ENCODE data around the gene PTPN18. TPM values are rescaled to one million over a fixed set of nuclear protein-coding genes. Genes with fewer than 3 reads are reported as not detected.

The PTPN18 gene
- total and polyA plus RNA-seq, 2 of the 4 experiments (the other 2 are of a cell fraction) = 9.7 to 15.5 TPM

DNA sequence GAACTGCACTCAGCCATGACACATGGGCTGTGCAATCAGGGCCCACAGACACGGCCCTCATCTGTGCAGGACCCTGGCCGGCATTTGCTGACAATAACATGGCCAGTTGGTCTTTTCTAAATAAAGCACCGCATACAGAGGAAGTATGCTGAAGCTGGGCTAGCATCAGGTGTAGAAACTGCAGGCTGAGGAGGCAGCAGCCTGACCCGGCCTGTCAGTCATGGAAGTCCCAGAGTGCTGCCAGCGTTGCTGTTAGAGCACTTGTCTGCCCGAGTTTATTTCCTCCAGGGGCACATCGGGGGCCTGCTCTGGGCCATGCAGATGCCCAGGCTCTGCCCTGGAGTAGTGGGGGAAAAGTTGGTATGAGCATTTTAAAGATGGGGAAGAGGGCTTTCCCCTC is 4.1 kb upstream of the PTPN18 start:
- POLR2A ChIA-PET (ENCODE audit: unreplicated experiment) = no interaction called here
- no TSS peak for BruUV-seq (replicated peaks)
- 0 out of 2 replicates have a peak, but pooled peaks cover 10% of the 10 kb centered on the region for H3K9me1 ChIP-seq (ENCODE audit: insufficient read depth, low read length)
- H4K8ac ChIP-seq (ENCODE audit: low read depth in 2 of 2, low read length in 2 of 2) = no peak overlapping the region
- peaks cover 4% of the 10 kb centered on the region; the same call in 1 of the 2 replicates for H4K20me1 ChIP-seq (ENCODE audit: insufficient read depth, low read length)
- no peak overlapping the region for H3K56ac ChIP-seq (ENCODE audit: extremely low read depth, insufficient read depth, low read length)
- no peak overlapping the region for H4K5ac ChIP-seq (ENCODE audit: low read depth, low read length)
- peaks cover 11% of the 10 kb centered on the region for H3K36me3 ChIP-seq (ENCODE audit: control insufficient read depth, insufficient read depth, low read length)
- in situ Hi-C loops (cut with MboI; ENCODE audit: low sequenced_read_pairs) (loop anchor here (25.0 kb wide), 1 partner anchor 761 kb away; the partner anchor contains the start of gene PLEKHB2), dilution Hi-C loops (cut with HindIII; ENCODE audit: low sequenced_read_pairs, unreplicated experiment) (no loop called here), intact Hi-C loops (cut with micrococcal nuclease) (no loop called here)
- no peak overlapping the region for H2BK120ac ChIP-seq (ENCODE audit: low read depth, low read length)
- no peak overlapping the region for H3K14ac ChIP-seq (replicated peaks; ENCODE audit: low read depth, low read length)
- H3K79me1 ChIP-seq (ENCODE audit: low read depth in 1 of 2, low read length in 2 of 2) = peaks cover 8 to 24% of the 10 kb centered on the region in 2 experiments; a peak in 3 of 4 replicates
- no peak overlapping the region for H3K23ac ChIP-seq (ENCODE audit: low read depth, low read length)
- CTCF ChIA-PET = no interaction called here
- H2AFZ ChIP-seq (replicated peaks; ENCODE audit: low read length, poor library complexity) = no peak overlapping the region
- H3K9me3 ChIP-seq (ENCODE audit: control insufficient read depth, insufficient read depth, low read length) = no peaks in the 10 kb centered on the region
- no peak overlapping the region for H2AK5ac ChIP-seq (ENCODE audit: low read depth, low read length)
- no peak overlapping the region for H2BK15ac ChIP-seq (ENCODE audit: low read depth, low read length)
- H3K4me2 ChIP-seq (ENCODE audit: low read depth, low read length) = no peak overlapping the region
- TF ChIP-seq CHD1 (IDR thresholded peaks at IDR 0.05; ENCODE audit: low read depth, low read length) (no peak), CEBPB (IDR thresholded peaks at IDR 0.05; ENCODE audit: low read depth, low read length) (no peak), SMC3 (IDR thresholded peaks at IDR 0.05; ENCODE audit: low read depth, low read length) (no peak), MAZ (IDR thresholded peaks at IDR 0.05; ENCODE audit: borderline replicate concordance, low read depth, low read length) (no peak), RFX5 (IDR thresholded peaks at IDR 0.05; ENCODE audit: low read depth, low read length) (no peak), CTCF (conservative IDR thresholded peaks at IDR 0.05; ENCODE audit: low read depth, low read length) (no peak), POLR2A (IDR thresholded peaks at IDR 0.05; ENCODE audit: low read depth, low read length) (no peak), RAD21 (IDR thresholded peaks at IDR 0.05; ENCODE audit: low read length) (no peak), ELK1 (IDR thresholded peaks at IDR 0.05; ENCODE audit: borderline replicate concordance, low read depth, low read length) (no peak), RCOR1 (IDR thresholded peaks at IDR 0.05; ENCODE audit: insufficient replicate concordance, low read length) (no peak), MXI1 (IDR thresholded peaks at IDR 0.05; ENCODE audit: borderline replicate concordance, low read depth, low read length) (no peak), FOS (IDR thresholded peaks at IDR 0.05; ENCODE audit: low read depth, low read length) (no peak), BHLHE40 (IDR thresholded peaks at IDR 0.05; ENCODE audit: low read depth, low read length) (no peak), NFE2L2 (IDR thresholded peaks at IDR 0.05; ENCODE audit: low read depth, low read length) (no peak)
- TF ChIP-seq, protein P1, sequence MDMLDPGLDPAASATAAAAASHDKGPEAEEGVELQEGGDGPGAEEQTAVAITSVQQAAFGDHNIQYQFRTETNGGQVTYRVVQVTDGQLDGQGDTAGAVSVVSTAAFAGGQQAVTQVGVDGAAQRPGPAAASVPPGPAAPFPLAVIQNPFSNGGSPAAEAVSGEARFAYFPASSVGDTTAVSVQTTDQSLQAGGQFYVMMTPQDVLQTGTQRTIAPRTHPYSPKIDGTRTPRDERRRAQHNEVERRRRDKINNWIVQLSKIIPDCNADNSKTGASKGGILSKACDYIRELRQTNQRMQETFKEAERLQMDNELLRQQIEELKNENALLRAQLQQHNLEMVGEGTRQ (IDR thresholded peaks at IDR 0.05; ENCODE audit: low read depth, low read length) = no peak
- WGBS, 2 experiments (ENCODE audit: extremely low coverage in 2 of 2, insufficient read length in 1 of 2) = 80% methylated on average over 2 of the region's 7 CpGs; no CpG with 5 or more reads in 1 of the 2 experiments
- H2BK20ac ChIP-seq (ENCODE audit: low read depth, low read length) = no peak overlapping the region
- no peak overlapping the region for H2AK9ac ChIP-seq (replicated peaks; ENCODE audit: low read depth, low read length, poor library complexity)
- H3K27ac ChIP-seq (ENCODE audit: insufficient read depth, low read length) = no peak overlapping the region
- ATAC-seq (ENCODE audit: low read depth) (no peak), DNase-seq (no peak)
- H3K27me3 ChIP-seq (ENCODE audit: control insufficient read depth, insufficient read depth, low read length) = no peaks in the 10 kb centered on the region
- H2BK5ac ChIP-seq (ENCODE audit: low read depth, low read length, poor library complexity, severe bottlenecking) = no peak overlapping the region
- no peak overlapping the region for H3K4ac ChIP-seq (ENCODE audit: low read depth, low read length)
- H3K4me1 ChIP-seq (ENCODE audit: control insufficient read depth, insufficient read depth, low read length) = no peaks in the 10 kb centered on the region; the same call in 1 of the 2 replicates
- H3K9ac ChIP-seq (ENCODE audit: low read depth, low read length) = no peak overlapping the region
- H3K18ac ChIP-seq (ENCODE audit: low read depth, low read length) = no peak overlapping the region
- no peak overlapping the region for H3K4me3 ChIP-seq (ENCODE audit: insufficient read depth, low read depth, low read length)
- no peak overlapping the region for H4K91ac ChIP-seq (ENCODE audit: insufficient read depth, low read depth, low read length)

All from IMR-90 (cell line).